GM12891 (cell line): ENCODE data around the gene LTBP1.

Experiments
- DNase-seq: peaks from one replicate; pipeline ENCODE4 v3.0.0; 2011; ENCODE audit warnings: low spot score; ENCODE audit not compliant: insufficient read length
- FAIRE-seq: peaks from 2 replicates; lab custom pipeline; 2011; peaks lifted over from hg19 to GRCh38; lab: Jason Lieb, UNC
- PAX5 ChIP-seq: IDR thresholded peaks from 2 replicates; pipeline ENCODE4 v1.6.1; 2011; ENCODE audit warnings: low read length, moderate library complexity, mild to moderate bottlenecking; ENCODE audit not compliant: insufficient read depth, severe bottlenecking
- POLR2A ChIP-seq: IDR thresholded peaks from 2 replicates; pipeline ENCODE4 v1.6.1; 2011; ENCODE audit warnings: low read depth, low read length, control low read depth
- POLR2AphosphoS5 ChIP-seq: IDR thresholded peaks from 2 replicates; pipeline ENCODE4 v1.6.1; 2011; ENCODE audit warnings: low read depth, low read length, control low read depth
- POU2F2 ChIP-seq: IDR thresholded peaks from 2 replicates; pipeline ENCODE4 v1.6.1; 2011; ENCODE audit warnings: low read depth, mild to moderate bottlenecking, control low read depth, low read length, moderate library complexity
- SPI1 ChIP-seq: IDR thresholded peaks from 2 replicates; pipeline ENCODE4 v1.6.1; 2011; ENCODE audit warnings: low read depth, low read length, control low read depth
- TAF1 ChIP-seq: IDR thresholded peaks from 2 replicates; pipeline ENCODE4 v1.6.1; 2011; ENCODE audit warnings: low read depth, low read length, control low read depth

LTBP1 gene

DNA sequence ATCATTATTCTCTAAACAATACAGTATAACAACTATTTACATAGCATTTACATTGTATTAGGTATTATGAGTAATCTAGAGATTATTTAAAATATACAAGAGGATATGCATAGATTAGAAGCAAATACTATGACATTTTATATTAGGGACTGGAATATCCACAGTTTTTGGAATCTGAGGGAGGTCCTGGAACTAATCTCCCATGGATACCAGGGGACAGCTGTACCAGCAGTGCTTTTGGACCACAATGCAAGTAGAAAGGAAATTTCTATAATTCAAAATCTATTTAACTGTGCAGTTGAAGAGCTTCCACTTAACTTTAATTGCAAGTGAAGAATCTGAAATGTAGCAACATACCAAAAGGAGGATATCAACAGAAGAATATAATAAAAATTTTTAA lies 120.8 kb downstream of the LTBP1 start:
- no peak for TF ChIP-seq PAX5
- no peak for TF ChIP-seq POLR2A
- DNase-seq: no peak
- no peak for FAIRE-seq

DNA sequence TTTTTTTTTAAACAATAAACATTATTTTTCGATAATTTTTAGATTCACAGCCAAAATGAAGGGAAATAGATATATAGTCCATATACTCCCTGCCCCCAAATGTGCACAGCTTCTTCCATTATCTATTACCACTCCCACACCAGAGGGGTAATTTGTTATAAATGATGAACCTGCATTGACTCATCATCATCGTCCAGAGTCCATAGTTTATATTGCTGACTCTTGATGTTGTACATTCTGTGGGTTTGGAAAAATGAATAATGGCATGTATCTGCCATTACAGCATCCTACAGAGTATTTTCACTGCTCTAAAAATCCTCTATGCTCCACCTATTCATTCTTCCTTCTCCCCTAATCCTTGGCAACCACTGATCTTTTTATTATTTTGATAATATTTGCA lies 121.5 kb downstream of the LTBP1 start:
- DNase-seq (no peak), FAIRE-seq (no peak)
- TF ChIP-seq SPI1: no peak
- no peak for TF ChIP-seq POLR2A
- TF ChIP-seq POU2F2: no peak
- no peak for TF ChIP-seq POLR2AphosphoS5
- TF ChIP-seq TAF1: no peak
- no peak for TF ChIP-seq PAX5

DNA sequence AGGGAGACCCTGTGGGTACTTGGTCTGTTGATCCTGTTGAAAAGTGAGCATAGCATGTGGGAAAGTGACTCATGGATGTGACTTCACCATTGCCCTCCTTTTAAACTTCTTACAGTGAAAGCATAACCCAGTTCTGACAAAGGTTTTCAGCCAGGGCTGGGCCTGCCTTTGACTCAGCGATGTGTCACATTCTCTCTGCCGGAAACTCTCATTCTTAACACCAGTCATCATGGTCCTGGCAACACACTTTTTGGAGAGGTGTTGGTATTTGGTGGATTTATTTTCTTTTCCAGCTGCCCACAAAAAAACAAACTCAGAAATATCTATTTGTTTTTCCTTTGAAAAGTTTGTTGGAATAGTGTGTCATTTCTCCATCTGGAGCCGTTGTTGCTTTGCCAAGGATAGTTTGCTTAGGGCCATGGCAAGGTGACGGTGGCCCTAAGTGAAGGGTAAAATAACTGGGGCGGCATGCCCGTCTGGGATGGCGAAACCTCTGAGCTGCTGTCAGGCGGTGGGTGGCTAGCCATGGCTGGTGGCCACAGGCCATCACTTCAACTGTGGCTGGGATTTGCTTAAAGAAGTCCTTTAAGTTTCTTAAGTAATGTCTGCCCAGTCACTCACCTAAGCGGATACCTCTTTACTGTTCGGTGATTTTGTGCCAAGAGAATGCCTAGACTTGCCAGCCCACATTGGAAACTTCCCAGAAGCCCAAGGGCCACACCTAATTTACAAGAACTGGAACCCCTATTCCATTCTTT lies 123.3 kb downstream of the LTBP1 start:
- no peak for TF ChIP-seq POU2F2
- TF ChIP-seq PAX5: no peak
- TF ChIP-seq SPI1: no peak
- no peak for TF ChIP-seq TAF1
- no peak for TF ChIP-seq POLR2AphosphoS5
- no peak for TF ChIP-seq POLR2A
- FAIRE-seq: no peak
- DNase-seq: no peak

DNA sequence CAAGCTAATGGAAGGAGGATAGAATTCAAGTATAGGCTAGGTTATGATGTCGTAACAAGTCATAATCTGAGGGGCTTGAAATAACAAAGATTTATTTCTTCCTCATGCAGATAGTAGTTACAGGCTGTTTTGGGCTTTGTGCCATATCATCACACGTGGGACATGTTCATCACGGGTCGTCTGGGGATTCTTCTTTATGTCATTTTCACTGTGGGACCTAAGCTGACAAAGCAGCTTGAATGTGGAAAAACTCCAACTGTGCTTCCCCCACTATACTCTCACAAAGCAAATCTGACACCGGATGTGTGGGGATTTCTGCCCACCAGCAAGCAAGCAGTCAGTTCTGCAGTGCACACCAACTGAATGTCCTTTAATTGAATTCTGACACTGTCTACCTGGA lies 124.8 kb downstream of the LTBP1 start:
- no peak for FAIRE-seq

DNA sequence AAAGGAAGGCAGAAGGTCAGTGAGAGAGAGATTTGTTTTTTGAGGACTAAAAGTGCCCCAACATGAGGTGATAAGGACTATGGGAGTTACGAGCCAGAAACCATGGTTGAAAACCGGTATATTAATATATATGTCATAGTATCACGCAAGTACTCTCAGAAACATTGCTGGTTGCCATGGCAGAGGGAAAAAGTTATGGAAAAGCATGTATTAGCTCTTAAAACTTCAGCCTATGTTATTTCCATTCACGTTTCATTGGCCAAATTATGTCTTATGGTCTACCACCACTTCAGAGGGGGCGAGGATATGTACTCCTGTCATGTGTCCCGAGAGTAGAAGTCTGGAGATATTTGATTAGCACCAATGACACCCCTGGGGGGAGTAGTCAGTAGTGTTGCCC lies 125.9 kb downstream of the LTBP1 start:
- TF ChIP-seq PAX5: no peak
- no peak for TF ChIP-seq SPI1
- no peak for TF ChIP-seq POLR2AphosphoS5
- no peak for TF ChIP-seq POLR2A
- TF ChIP-seq POU2F2: no peak
- TF ChIP-seq TAF1: no peak
- no peak for FAIRE-seq

More for the DNA sequence above, 124.8 kb downstream of the LTBP1 start:
- no peak for DNase-seq
- TF ChIP-seq TAF1 (no peak), PAX5 (no peak), SPI1 (no peak), POU2F2 (no peak), POLR2A (no peak), POLR2AphosphoS5 (no peak)

DNA sequence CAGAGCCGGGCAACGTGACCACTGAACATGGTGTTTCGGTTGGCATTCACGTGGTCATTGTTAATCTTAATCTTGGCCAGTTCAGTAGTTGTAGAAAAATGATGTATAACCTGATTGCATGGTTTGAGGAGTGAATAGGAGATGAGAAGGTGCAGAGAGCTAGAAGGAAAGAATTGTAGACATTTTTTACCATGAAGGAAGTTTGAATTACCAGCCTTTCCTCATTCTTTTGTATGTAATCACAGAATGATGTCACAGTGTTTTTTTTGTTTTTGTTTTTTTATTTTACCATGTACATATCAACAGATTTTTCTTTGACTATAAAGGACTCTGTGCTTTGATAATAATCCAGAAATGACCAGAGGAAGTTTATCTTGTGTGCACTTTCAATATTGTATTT lies 126.3 kb downstream of the LTBP1 start:
- FAIRE-seq (no peak), DNase-seq (no peak)
- TF ChIP-seq POLR2AphosphoS5: no peak
- no peak for TF ChIP-seq TAF1
- no peak for TF ChIP-seq SPI1
- no peak for TF ChIP-seq POLR2A
- no peak for TF ChIP-seq POU2F2
- TF ChIP-seq PAX5: no peak

More for the DNA sequence above, 125.9 kb downstream of the LTBP1 start:
- DNase-seq: no peak

DNA sequence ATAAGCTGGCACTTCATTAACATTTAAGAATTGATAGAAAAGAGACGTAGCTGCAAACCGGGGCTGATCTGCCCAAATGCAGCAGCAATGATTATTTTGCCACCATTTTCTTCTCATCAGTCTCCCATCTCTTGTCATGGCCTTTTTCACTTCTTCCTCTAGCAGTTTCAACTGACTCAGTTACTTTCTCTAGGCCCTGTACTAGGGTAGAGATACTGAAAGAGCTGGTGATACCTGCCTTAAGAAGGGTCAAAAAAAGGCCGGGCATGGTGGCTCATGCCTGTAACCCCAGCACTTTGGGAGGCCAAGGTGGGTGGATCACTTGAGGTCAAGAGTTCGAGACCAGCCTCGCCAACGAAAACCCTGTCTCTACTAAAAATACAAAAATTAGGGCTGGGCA lies 127.4 kb downstream of the LTBP1 start:
- TF ChIP-seq SPI1 (no peak), PAX5 (no peak), POU2F2 (no peak), POLR2A (no peak), POLR2AphosphoS5 (no peak), TAF1 (no peak)
- DNase-seq (no peak), FAIRE-seq (no peak)

DNA sequence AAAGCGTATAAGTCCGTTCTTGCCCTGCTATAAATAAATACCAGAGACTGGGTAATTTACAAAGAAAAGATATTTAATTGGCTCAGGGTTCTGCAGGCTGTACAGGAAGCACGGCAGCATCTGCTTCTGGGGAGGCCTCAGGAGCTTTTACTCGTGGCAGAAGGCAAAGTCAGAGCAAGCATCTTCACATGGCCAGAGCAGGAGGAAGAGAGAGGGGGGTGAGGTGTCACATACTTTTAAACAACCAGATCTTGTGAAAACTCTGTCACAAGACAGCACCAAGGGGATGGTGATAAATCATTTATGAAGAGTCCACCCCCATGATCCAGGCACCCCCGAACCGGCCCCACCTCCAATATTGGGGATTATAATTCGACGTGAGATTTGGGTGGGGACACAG lies 130.6 kb downstream of the LTBP1 start:
- FAIRE-seq (no peak), DNase-seq (no peak)
- TF ChIP-seq POLR2A (no peak), POU2F2 (no peak), PAX5 (no peak), POLR2AphosphoS5 (no peak), SPI1 (no peak), TAF1 (no peak)

DNA sequence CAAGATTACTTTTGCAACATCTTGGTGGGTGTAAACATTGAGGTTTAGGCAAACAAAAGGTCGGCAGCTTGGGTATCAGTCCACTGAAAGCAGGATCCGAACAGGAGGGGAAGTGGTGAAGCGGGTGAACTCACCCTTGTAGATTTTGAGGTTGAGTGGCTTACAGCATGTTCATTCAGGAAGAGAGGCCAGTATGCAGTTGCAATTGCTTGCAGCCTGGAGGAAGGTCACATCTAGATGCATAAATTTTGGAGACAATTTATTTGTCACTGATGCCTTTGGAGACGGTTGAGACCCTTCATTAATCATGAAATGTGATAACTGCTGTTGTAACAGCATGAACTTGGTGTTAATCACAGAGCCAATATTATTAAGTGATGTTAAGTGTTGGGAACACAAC lies 131.1 kb downstream of the LTBP1 start:
- TF ChIP-seq SPI1: no peak
- no peak for TF ChIP-seq TAF1
- TF ChIP-seq POLR2AphosphoS5: no peak
- TF ChIP-seq POU2F2: no peak
- TF ChIP-seq POLR2A: no peak
- no peak for TF ChIP-seq PAX5
- DNase-seq (no peak), FAIRE-seq (no peak)

DNA sequence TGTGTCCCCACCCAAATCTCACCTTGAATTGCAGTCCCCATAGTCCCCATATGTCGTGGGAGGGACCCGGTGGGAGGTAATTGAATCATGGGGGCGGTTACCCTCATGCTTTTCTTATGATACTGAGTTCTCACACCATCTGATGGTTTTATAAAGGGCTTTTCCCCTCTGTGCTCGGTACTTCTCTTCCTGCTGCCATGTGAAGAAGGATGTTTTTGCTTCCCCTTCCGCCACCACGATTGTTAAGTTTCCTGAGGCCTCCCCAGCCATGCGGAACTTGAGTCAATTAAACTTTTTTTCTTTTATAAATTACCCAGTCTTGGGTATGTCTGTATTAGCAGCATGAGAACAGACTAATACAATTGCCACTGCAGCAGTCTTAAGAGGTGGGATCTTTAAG lies 134.9 kb downstream of the LTBP1 start:
- DNase-seq (no peak), FAIRE-seq (no peak)

More for the DNA sequence above, 134.9 kb downstream of the LTBP1 start:
- TF ChIP-seq POLR2A: no peak
- no peak for TF ChIP-seq TAF1
- TF ChIP-seq POU2F2: no peak
- no peak for TF ChIP-seq SPI1
- no peak for TF ChIP-seq PAX5
- TF ChIP-seq POLR2AphosphoS5: no peak
